Activated effector memory CD4-positive, alpha-beta T cell treated with anti-CD3 and anti-CD28 coated beads, Interleukin-2, amount 50 U/mL, for 16 hours (primary cell): ENCODE measurements around the gene BACH1.
A peak's percentile ranks its signal among the peaks of the same experiment; 100 is the strongest.
"Not testable (repeated sequence)": the region's sequence is repeated elsewhere in the genome, so short reads cannot be mapped to it uniquely, and the experiment has no call there.

Experiments
- DNase-seq: peaks from one replicate; pipeline ENCODE4 v3.0.0-alpha.2; 2020

The BACH1 gene

GRCh38 chr21:29298348-29299045 is at the start of gene BACH1:
TSS of gene BACH1 (plus strand) at chr21:29298922. CDS start at chr21:29321281, 22,359 bp downstream.
- DNase-seq: peak; percentile 95

- not testable (repeated sequence) for DNase-seq
Measured at GRCh38 chr21:29249289-29249688, 49.4 kb upstream of the BACH1 start.

- DNase-seq: no peak
Measured at GRCh38 chr21:29250636-29251035, 48.1 kb upstream of the BACH1 start.

- DNase-seq: not testable (repeated sequence)
Measured at GRCh38 chr21:29253861-29254260, 44.9 kb upstream of the BACH1 start.

- no peak for DNase-seq
Measured at GRCh38 chr21:29254550-29254949, 44.2 kb upstream of the BACH1 start.

- DNase-seq: no peak
Measured at GRCh38 chr21:29256126-29256910, 42.4 kb upstream of the BACH1 start.

- DNase-seq: no peak
Measured at GRCh38 chr21:29257701-29258100, 41.0 kb upstream of the BACH1 start.

- no peak for DNase-seq
Measured at GRCh38 chr21:29258626-29259338, 39.9 kb upstream of the BACH1 start.

- no peak for DNase-seq
Measured at GRCh38 chr21:29260461-29260860, 38.3 kb upstream of the BACH1 start.

- no peak for DNase-seq
Measured at GRCh38 chr21:29261555-29262540, 36.9 kb upstream of the BACH1 start.

GRCh38 chr21:29264721-29265120 is 34.0 kb upstream of the BACH1 start:
- no peak for DNase-seq

- peak; percentile 68 for DNase-seq
Measured at GRCh38 chr21:29265690-29266479, 32.8 kb upstream of the BACH1 start.

- no peak for DNase-seq
Measured at GRCh38 chr21:29267666-29268065, 31.1 kb upstream of the BACH1 start.

GRCh38 chr21:29271927-29272333 is 26.8 kb upstream of the BACH1 start:
- DNase-seq: no peak

GRCh38 chr21:29277442-29277841 is 21.3 kb upstream of the BACH1 start:
- no peak for DNase-seq

GRCh38 chr21:29279558-29279957 is 19.2 kb upstream of the BACH1 start:
- no peak for DNase-seq

- not testable (repeated sequence) for DNase-seq
Measured at GRCh38 chr21:29281801-29282200, 16.9 kb upstream of the BACH1 start.

- DNase-seq: no peak
Measured at GRCh38 chr21:29287383-29287782, 11.3 kb upstream of the BACH1 start.

GRCh38 chr21:29288239-29288638 is 10.5 kb upstream of the BACH1 start:
- no peak for DNase-seq

- no peak for DNase-seq
Measured at GRCh38 chr21:29289317-29289716, 9.4 kb upstream of the BACH1 start.

GRCh38 chr21:29290240-29290639 is 8.5 kb upstream of the BACH1 start:
- DNase-seq: no peak

GRCh38 chr21:29293495-29293894 is 5.2 kb upstream of the BACH1 start:
- no peak for DNase-seq
